GM21576 (cell line): ENCODE data around the gene HERC3.
A peak's percentile ranks its signal among the peaks of the same experiment; 100 is the strongest.

Experiments
- ATAC-seq: cut with Tn5 transposase; IDR thresholded peaks from one replicate; pipeline ENCODE4 v1.9.1; 2021; ENCODE audit warnings: mild to moderate bottlenecking, moderate library complexity; ENCODE audit not compliant: unreplicated experiment

Gene HERC3

DNA sequence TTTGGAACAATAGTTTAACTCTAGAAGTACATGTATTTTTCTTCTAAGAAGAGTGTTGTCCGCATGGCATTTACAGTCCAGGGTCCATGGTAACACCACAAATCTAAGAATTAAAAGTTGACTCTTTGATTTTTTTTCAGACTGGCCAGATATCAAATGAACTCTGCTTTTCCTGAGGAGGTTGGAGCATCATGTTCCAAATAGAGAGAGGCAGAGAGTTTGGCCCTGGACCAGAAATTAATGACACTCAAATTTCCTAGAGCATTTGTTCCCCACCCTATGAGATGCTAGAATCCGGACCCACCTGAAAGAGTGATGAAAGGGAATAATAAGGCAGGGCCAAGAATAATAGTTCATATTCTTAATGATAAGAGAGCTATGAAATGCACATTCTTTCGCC, 152.3 kb downstream of the HERC3 start:
- no peak for ATAC-seq

DNA sequence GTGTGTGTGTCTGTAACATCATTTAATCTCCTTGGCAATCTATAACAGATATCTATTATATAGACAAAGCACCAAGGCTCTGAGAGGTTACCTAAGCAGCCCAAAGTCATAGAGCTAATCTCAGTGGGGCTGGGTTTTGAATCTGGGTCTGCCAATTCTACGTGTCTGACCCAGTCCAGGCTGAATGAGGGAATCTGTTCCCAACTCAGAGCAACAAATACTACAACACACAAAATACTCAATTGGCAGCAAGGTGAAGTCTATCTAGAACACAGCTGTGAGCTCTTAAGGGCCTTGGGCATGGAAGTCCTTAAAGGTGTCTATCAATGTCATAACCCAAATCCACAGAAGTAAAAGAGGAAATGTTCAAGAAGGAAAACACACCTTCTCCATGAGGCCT, 152.9 kb downstream of the HERC3 start:
- no peak for ATAC-seq

DNA sequence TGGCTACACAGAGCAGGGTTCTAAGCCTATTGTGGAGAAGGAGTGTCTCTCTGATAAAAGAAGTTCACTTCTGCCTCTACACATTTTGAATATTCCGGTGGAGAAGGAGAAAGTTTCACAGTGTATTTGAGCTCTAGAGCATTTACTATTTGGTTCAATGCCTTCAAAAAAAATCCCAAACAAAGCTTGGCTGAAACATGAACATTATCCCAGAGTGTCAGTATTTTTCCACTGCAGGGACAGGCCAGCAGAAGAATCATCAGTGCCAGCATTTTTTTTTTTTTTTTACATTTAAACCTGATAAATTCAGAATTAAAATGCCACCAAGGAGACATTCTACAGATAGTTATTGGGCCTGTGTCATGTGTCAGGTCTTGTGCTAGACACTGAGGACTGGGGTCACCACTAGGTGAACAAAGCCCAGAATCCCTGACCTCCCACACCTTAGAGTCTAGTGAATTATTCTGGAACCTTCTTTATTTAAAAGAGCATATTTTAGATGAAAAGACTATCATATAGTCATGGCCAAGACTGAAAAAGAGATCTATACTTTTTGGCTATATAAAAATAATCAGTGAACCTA, 153.4 kb downstream of the HERC3 start:
- ATAC-seq = no peak

DNA sequence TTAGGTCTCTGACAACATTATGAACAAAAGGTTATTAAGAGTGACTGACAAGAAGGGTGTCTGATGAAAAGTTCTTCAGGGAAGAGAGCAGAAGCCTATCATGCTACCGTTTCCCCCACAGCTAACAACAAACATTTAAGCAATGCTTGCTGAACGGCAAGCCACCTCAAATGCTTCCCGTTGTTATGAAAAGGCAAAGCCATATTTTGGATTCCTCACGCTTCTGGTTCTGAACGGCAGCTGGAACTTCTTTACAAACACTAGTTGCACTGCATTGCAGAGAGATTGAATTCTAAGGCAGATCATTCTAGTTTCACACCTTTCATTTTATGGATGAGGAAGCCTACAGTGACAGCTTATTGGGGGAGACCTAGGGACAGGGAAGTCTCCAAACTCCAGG, 153.9 kb downstream of the HERC3 start:
- no peak for ATAC-seq

DNA sequence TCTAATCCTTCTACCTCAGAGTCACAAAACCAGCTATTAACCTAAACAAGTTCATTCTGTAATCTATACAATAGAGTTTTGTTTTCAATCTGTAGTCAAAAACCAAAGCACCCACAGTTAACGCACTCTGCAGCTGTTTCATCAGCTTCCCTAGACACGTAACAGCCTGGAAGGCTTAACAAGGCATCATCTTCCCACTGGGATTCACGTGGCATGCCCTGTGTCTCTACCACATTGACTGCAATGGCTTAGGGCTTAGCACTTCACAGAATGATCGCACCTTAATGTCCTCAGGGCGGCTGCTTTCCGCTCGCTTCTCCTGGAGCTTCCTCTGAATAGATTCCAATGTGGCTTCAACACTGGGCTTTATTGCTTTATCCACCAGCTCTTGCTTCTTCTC, 155.1 kb downstream of the HERC3 start:
- no peak for ATAC-seq

DNA sequence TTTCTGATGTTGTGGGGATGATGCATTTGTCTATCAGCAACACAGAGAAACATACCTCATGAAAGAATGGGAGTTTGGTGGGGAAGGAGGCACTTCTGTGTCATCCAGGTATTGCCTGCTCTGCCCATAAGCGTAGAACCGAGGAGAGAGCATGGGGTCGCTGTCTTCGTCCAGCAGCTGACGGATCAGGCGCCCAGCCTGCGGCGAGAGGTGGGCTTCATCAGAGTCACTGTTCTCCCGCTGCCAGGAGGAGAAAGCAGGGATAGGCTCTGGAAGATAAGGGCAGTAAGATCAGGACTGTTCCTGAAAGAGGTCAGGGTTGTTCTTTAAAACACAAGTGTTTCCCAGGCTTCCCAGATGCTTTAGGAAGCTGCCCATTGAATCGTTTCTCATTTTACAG, 158.1 kb downstream of the HERC3 start:
- no peak for ATAC-seq

DNA sequence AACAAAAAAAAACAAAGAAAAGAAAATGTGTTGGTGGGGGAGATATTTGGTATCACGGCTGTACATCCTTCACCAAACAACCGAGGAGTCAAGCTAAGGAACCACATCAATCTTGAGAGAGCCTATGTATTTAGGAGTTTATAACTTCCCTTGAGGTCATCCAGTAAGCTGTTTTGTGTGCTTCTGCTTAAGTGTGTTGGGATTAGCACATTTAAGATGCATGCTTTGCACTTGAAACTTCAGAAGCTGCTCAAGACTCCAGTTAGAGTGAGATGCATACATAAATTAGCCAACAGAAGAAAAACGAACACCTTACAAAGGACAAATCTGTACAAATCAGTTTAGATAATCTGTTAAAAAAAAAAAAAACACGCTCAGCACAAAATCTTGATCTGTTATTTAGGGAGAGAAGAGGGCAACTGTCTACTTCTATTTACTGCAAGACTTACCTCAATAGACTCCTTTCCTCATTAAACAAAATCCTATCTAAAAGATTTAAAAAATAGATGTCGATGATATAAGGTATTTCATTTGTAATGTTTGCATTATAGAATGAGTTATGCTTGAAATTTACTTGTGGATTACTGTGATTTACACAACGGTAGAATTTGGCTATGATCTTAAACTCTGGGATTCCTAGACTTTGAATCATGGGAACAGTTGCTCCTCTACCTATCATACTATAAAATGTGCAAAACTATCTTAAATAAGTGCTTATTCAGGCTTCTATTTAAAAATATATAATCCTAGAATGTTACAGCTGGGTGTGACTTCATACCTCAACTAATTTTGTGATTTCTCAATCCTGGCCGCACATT, 159.2 kb downstream of the HERC3 start:
- ATAC-seq = no peak

DNA sequence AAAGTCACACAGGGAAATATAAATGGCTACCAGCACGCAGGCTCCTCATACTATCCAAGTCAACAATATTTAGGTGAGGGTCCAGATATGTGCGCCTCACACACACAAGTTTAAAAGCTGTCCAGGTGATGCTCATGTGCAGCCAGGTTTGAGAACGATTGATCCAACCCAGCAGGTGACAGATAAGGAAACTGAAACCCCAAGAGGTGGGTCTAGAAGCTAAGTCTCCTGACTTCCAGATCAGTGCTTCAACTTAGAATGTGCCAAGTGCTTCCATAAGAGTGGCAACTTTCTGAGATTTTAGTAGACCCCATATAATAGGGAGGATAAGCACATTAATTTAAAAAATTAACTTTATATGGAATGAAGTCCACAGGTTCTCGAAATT, 159.8 kb downstream of the HERC3 start:
- ATAC-seq = peak; percentile 52

DNA sequence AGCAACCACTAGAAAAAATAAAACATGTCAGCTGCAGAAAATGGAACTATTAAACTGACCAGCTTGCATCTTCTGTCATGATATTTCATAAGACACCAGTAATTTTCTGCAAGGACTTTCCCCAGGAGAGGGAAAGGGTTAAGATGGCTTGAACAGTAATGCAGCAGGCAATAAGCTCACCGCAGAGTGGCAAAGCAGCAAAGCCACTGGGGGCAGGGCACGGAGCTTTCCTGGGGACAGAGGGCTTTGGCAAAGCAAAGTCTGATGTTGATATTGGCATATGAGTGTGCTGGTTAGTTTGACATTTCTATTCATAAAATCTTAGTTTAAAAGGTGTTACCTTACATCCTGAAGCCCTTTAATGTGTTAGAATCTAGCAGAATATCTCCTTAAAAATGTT, 160.5 kb downstream of the HERC3 start:
- no peak for ATAC-seq

DNA sequence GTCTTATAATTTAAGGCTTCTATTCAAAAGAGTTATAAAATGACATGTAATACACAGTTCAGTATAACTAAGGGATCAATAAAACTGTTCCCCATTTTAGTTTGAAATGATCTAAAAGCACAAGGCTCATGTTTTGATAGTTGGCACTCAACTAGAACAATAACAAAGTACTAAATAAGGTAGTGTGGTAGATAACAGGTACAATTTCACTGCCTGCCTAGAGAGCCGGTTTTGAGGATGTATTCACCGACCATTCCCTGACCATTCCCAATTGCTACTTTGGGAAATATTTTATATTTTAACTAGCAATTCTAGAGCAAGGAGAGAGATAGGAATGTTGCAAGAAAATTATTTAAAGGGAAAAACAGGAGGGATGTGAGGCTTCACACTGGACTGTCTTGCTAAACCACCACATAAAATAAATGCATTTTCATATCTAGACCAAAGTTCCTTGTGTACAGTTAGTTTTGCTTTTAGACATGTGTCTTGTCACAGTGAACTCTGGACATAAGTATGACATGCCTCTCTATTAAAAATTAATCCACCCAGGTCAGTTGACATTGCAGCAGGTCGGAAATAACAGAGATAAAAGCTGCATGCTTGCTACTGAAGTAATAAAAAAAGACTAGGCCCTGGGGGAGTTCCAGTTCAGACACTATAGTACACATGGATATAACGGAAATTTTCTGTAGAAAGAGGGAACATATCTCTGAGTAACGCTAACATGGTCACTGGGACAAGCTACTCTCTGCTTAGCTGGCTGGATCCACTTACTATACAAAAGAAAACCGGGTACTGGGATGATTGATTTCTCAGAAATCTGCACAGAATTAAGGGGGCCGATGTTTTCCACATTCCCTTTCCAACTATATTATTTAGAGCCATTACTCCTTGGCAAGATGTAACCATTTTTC, 161.6 kb downstream of the HERC3 start:
- no peak for ATAC-seq

DNA sequence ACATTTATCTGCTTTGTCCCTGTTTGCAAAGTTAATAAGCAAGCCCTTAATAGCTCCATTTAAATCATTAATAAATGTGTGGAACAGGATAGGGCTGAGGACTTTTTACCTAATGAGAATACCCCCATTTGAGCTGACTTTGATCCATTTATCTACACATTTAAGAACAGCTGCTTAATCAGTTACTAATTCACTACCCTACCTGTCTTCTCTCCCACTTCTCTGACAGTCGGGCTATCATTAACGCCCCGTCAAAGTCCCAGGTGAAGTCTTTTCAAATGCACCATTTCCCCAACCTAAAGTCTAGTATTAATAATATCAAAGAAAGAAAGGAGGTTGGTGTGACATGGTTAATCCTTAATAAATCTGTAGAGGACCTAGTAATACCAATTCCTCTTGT, 162.5 kb downstream of the HERC3 start:
- ATAC-seq = no peak

DNA sequence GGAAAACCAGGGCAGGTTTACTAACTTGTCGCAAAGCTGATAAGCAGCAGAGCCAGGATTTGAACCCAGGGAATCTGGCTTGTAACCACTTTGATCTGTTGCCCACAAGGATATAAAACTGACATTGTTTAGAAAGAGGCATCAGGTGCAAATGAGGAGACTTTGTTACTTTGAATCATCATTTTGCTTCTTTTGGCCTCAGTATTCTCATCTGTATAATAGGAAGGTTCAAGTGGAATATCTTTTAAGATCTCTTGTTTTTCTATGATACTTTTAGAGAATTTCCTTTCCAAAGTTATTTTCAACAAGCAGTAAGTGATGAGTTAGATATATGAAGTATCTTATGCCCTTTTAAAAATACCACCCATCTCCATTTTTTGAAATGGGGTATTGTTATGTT, 163.2 kb downstream of the HERC3 start:
- no peak for ATAC-seq

DNA sequence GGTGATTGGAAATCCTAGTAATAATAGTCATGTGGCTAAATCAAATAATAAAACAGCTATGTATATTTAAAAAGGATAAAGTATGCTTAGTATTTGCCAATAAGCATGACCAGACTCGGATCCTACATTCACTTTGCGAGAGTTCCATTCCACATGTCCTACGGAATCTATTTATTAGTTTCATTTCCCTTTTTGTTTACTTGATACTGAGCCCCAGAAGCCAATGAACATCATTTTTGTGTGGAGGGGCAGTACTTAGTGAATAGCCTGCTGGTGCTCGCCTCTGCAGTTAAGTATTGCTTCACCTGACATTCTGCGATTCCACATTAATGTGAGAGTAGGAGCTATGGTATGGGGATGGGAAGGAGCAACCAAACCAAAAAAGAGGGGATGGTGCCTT, 163.9 kb downstream of the HERC3 start:
- ATAC-seq = no peak

DNA sequence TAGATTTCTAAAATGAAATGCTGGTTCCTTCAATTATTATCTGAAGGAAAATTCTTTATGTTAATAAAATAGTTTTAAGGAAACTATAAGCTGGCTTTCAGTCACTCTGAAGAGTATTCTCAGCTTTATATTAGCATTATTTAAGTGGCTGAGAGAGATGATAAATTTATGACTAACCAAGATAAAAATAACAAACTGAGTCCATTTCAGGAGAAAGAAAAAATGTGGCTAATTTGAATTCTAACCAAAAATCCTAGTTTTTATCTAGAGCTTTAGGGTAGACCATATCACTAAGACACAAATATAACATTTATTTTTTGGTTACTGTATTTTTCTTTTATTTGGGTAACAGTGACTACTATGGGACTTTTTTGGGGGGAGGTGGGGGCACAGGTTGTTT, 164.8 kb downstream of the HERC3 start:
- ATAC-seq = no peak

DNA sequence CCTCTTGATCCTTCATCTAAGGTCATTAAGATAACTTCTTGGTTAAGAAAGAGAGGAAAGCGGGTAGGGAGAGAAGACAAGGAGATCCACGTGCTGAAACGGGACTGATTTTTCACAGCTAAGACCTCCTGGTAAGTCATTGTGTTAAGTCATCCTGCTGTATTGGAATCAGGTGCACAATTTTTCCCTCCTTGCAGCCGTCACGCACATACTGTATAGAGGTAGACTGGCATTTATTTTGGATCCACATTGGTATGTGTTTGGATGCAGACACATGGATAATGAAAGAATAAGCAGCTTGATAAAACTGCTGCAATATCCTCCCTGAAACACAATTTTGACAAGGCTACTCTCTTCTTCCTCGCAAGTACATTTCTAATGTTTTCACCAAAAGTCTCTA, 165.5 kb downstream of the HERC3 start:
- ATAC-seq = no peak
